ENCODE measurements around the gene HHIPL1. TPM values are rescaled to one million over a fixed set of nuclear protein-coding genes. Genes with fewer than 3 reads are reported as not detected.

Gene HHIPL1
- total RNA-seq, 6 experiments from 2014 or later = 0.43 to 1.4 (median 0.66) TPM

GRCh38 chr14:99699861-99700260, 54.9 kb downstream of the HHIPL1 start:
- 92% methylated on average over 16 of the region's 16 CpGs for WGBS (ENCODE audit: insufficient coverage, low coverage, low lambda C conversion rate, missing lambda C conversion rate)
- Histone ChIP-seq H3K27me3 (no peaks in the 10 kb centered on the region), H3K9me3 (peaks cover 0 to 4% (median 0%) of the 10 kb centered on the region in 4 donors), H3K4me3 (no peak overlapping the region), H3K27ac (no peak overlapping the region), H3K36me3 (no peaks in the 10 kb centered on the region), H3K4me1 (no peaks in the 10 kb centered on the region)
- ATAC-seq = no peak
- no peak for TF ChIP-seq POLR2A (IDR thresholded peaks at IDR 0.05)
- TF ChIP-seq, protein P1, sequence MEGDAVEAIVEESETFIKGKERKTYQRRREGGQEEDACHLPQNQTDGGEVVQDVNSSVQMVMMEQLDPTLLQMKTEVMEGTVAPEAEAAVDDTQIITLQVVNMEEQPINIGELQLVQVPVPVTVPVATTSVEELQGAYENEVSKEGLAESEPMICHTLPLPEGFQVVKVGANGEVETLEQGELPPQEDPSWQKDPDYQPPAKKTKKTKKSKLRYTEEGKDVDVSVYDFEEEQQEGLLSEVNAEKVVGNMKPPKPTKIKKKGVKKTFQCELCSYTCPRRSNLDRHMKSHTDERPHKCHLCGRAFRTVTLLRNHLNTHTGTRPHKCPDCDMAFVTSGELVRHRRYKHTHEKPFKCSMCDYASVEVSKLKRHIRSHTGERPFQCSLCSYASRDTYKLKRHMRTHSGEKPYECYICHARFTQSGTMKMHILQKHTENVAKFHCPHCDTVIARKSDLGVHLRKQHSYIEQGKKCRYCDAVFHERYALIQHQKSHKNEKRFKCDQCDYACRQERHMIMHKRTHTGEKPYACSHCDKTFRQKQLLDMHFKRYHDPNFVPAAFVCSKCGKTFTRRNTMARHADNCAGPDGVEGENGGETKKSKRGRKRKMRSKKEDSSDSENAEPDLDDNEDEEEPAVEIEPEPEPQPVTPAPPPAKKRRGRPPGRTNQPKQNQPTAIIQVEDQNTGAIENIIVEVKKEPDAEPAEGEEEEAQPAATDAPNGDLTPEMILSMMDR (IDR thresholded peaks at IDR 0.05) = no peak
- peak in 1 of 3 donors; percentile 29 for DNase-seq
- intact Hi-C loops (cut with DNase I) = no loop called here

GRCh38 chr14:99700379-99700778, 55.5 kb downstream of the HHIPL1 start:
- ATAC-seq (no peak), DNase-seq (no peak)
- Histone ChIP-seq H3K9me3 (peaks cover 0 to 4% (median 0%) of the 10 kb centered on the region in 4 donors), H3K4me3 (no peak overlapping the region), H3K27me3 (no peaks in the 10 kb centered on the region), H3K4me1 (no peaks in the 10 kb centered on the region), H3K27ac (no peak overlapping the region), H3K36me3 (no peaks in the 10 kb centered on the region)
- intact Hi-C loops (cut with DNase I) = no loop called here
- 95% methylated on average over 6 of the region's 6 CpGs for WGBS (ENCODE audit: insufficient coverage, low coverage, low lambda C conversion rate, missing lambda C conversion rate)
- no peak for TF ChIP-seq POLR2A (IDR thresholded peaks at IDR 0.05)
- TF ChIP-seq, protein P1 (IDR thresholded peaks at IDR 0.05) = no peak

GRCh38 chr14:99701260-99701659, 56.3 kb downstream of the HHIPL1 start:
- DNase-seq (no peak), ATAC-seq (no peak)
- Histone ChIP-seq H3K4me1 (no peaks in the 10 kb centered on the region), H3K27ac (no peak overlapping the region), H3K27me3 (no peaks in the 10 kb centered on the region), H3K9me3 (peaks cover 0 to 4% (median 0%) of the 10 kb centered on the region in 4 donors), H3K36me3 (no peaks in the 10 kb centered on the region), H3K4me3 (no peak overlapping the region)
- TF ChIP-seq, protein P1 (IDR thresholded peaks at IDR 0.05) = no peak
- no peak for TF ChIP-seq POLR2A (IDR thresholded peaks at IDR 0.05)
- intact Hi-C loops (cut with DNase I) = no loop called here
- WGBS (ENCODE audit: insufficient coverage, low coverage, low lambda C conversion rate, missing lambda C conversion rate) = 100% methylated on average over 1 of the region's 1 CpG

DNA sequence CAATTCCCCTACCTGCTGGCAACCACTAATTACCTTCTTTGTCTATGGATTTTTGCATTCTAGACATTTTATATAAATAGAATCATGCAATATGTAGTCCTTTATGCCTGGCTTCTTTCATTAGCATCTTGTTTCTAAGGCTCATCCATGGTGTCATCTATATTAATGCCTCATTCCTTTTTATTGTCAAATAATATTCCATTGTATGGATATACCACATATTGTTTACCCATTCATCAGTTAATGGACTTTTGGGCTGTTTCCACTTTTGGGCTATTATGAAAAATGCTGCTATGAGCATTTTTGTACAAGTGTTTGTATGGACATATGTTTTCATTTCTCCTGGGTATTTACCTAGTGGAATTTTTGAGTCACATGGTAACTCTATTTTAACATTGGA, 57.2 kb downstream of the HHIPL1 start:
- H3K27ac ChIP-seq = no peak overlapping the region
- H3K4me3 ChIP-seq = no peak overlapping the region
- DNase-seq (no peak), ATAC-seq (no peak)
- no peaks in the 10 kb centered on the region for H3K27me3 ChIP-seq
- H3K4me1 ChIP-seq = no peaks in the 10 kb centered on the region
- intact Hi-C loops (cut with DNase I) = no loop called here
- no peaks in the 10 kb centered on the region for H3K36me3 ChIP-seq
- TF ChIP-seq, protein P1 (IDR thresholded peaks at IDR 0.05) = no peak
- no peak for TF ChIP-seq POLR2A (IDR thresholded peaks at IDR 0.05)
- H3K9me3 ChIP-seq = peaks cover 0 to 4% (median 0%) of the 10 kb centered on the region in 4 donors

GRCh38 chr14:99703381-99703780, 58.5 kb downstream of the HHIPL1 start:
- no peak for TF ChIP-seq POLR2A (IDR thresholded peaks at IDR 0.05)
- TF ChIP-seq, protein P1 (IDR thresholded peaks at IDR 0.05) = no peak
- Histone ChIP-seq H3K36me3 (no peaks in the 10 kb centered on the region), H3K9me3 (peaks cover 0 to 4% (median 0%) of the 10 kb centered on the region in 4 donors), H3K27ac (no peak overlapping the region), H3K4me1 (no peaks in the 10 kb centered on the region), H3K4me3 (no peak overlapping the region), H3K27me3 (no peaks in the 10 kb centered on the region)
- intact Hi-C loops (cut with DNase I) = no loop called here
- 84% methylated on average over 3 of the region's 3 CpGs for WGBS (ENCODE audit: insufficient coverage, low coverage, low lambda C conversion rate, missing lambda C conversion rate)
- DNase-seq = peak in 1 of 3 donors; percentile 3
- ATAC-seq = no peak
